GM19238 (cell line): Measurements from ENCODE around the gene CISTR.
A peak's percentile ranks its signal among the peaks of the same experiment; 100 is the strongest.
"Not testable (repeated sequence)": the region's sequence is repeated elsewhere in the genome, so short reads cannot be mapped to it uniquely, and the experiment has no call there.

Experiments
- DNase-seq: peaks from one replicate; pipeline ENCODE4 v3.0.0; 2011; ENCODE audit warnings: low spot score; ENCODE audit not compliant: insufficient read length

CISTR gene

DNA sequence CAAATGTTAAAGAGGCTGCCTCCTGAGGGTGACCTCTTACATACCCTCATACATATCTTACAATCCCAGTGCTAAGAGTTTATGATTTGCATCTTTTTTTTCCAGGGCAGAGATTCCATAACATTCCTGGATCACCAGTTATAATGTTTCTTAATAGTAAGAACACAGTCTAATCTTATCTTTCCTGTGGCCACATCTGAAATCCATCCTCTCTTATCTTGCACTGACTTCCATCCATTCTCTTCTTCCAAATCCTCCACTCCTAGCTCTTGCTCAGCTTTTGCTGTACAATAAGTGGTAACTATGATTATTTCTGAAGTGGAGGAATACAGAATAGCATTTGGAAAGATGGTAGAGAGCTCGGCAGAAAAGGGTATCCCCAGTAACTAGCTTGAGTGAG is 30.8 kb downstream of the CISTR start:
- DNase-seq: no peak

DNA sequence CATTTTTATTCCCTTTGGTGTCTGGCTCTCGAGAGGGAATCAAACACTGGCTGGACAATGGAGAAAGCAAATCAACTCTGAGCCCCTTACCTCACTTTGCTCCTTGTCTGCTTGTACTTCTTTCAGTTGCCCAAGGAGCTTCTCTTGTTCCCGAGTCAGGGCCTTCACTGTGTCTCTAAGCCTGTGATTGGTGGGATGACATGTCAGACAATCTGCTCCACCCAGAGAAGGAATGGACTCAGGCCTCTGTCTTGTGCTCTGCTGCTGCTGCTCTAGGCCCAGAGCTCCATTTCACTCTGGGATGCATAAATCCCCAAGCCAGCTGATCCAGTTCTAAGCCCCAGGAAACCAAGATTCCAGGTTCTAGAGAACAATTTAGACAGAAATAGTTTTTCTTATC is 32.1 kb downstream of the CISTR start:
- no peak for DNase-seq

DNA sequence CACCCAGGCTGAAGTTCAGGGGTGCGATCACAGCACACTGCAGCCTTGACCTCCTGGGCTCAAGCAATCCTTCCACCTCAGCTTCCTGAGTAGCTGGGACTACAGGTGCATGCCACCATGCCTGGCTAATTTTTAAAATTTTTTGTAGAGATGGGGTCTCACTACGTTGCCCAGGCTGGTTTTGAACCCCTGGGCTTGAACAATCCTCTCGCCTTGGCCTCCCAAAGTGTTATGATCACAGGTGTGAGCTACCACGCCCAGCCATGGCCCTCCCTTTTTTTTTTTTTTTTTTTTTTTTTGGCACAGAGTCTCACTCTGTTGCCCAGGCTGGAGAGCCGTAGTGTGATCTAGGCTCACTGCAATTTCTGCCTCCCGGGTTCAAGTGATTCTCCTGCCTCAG is 33.2 kb downstream of the CISTR start:
- not testable (repeated sequence) for DNase-seq

DNA sequence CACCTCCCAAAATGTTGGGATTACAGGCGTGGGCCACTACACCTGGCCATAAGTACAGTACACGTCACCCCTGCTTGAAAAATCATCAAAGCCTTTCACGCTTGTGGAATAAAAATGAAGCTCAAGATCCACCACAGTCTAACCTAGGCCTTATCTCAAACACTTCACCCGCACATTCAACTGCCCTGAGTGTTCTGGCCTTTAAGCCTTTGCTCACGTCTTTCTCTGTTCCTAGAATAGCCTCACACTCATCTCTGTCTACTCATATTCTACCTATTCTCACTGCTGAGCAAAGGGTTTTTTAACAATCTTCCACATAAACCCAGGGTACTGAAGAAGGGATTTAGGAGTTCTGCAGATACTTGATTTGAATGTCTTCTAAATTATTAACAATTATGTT is 34.5 kb downstream of the CISTR start:
- DNase-seq: no peak

DNA sequence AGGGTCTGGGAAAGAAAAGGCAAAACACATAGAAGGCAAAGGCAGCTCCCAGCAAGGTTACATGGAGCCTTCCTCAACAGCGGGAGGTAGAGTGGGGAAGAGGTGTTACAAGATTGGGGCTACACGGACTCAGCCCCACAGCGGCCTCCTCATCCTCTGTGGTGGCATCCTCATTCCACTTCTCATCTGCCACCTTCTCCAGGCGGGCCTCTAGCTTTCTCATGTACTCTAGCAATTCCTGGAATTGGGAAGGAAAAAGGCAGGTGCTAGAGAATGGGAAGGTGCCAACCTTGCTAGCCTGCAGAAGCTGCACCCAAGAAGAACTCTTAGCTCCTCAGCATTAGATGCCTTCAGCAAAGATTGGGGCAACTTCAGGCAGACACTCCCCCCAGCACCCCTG is 37.8 kb downstream of the CISTR start:
- no peak for DNase-seq

DNA sequence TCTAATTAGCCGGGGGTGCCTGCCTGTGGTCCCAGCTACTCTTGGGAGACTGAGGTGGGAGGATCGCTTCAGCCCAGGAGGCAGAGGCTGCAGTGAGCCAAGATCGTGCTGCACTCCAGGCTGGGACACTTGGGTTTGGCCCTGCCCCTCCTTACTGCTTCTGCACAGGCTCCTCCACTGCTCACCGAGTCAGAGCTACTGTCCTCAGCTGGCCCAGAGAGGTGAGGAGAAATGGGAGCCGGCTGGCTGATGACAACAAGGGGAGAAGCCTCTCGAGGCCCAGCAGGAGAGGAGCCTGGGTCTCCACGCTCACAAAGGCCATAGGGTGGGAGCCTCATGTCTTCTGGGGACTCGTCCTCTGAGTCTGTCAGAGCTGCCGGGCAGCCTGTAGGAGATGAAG is 38.3 kb downstream of the CISTR start:
- DNase-seq: no peak

DNA sequence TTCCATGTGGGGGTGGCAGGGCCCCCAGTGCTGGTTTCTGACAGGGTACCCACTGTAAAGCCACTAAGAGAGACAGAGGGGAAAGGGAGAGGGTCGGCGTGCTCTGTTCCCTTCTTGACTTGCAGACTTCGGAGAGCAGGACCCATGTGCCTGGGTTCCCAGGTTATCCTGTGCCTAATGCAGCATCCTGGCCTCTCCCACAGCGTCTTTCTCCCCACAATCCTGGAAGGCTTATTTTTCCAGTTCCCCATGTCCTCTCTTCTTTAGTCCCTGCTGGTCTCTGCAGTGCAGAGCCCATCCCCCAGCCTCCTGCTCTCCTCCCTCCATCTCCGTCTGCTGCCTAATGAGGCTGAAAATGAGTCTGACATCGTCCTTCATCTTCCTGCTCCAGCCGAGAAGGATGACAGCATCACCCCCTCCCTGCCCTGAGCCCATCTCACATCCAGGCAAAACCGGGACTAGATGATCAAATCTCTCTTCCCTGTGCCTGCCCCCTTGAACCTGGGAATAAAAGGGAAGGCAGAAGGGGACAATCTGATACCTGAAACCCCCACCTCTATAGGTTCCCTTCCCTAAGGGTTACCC is 39.6 kb downstream of the CISTR start:
- no peak for DNase-seq

DNA sequence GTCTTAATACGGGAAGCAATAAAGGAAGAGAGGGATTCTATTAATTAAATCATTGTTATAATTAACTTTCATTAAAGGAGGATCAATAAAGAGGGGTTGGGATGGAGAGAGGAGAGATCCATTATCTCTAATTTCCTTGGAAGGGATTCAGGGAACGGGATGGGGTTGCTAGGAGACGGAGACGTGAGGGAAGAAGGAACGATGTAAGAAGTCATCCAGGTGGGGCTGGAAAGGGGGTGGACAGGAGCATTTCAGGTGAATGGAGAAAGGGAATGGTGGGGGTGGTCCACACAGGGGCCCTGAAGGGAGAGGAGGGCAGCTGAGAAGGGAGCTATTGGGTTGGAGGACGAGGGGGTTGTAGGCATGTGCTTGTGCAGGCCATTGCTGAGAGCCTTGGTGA is 41.7 kb downstream of the CISTR start:
- DNase-seq: no peak

DNA sequence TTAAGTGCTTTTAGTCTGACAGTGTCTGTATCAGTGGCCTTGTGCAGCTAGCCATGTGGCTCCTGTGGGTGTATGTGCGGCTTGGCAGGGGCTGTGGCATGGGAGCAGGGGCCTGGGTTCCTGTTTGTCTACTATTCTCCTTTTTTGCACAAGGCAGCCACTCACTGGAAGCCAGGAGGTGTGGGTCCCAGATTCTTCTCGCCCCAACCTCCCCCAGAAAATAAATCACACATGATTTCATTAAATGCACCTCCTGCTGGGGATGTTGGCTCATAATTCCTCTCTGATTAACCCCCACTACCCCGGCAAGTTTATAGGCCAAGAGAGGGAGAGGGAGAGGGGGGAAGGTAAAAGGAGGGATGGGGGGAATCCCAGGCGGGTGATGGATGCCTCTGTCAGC is 42.1 kb downstream of the CISTR start:
- no peak for DNase-seq

DNA sequence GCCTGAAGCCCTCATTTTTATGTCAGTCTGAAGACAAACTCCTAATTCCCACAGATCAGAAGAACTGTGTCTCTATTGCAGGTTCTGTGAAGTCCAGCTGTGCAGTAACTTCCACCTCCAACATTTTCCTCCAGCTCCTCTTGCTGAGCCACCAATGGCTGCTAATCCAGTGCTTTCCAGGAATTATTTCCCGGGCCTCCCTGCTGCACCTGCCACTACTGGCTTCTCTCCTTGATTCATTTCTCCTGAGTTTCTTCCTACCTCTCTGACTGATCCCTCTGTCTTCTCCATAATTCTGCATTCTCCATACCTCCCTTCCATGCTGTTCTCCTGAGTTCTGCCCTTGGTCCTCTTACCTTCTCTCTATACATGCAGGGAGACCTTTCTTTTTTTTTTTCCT is 45.7 kb downstream of the CISTR start:
- DNase-seq: no peak

DNA sequence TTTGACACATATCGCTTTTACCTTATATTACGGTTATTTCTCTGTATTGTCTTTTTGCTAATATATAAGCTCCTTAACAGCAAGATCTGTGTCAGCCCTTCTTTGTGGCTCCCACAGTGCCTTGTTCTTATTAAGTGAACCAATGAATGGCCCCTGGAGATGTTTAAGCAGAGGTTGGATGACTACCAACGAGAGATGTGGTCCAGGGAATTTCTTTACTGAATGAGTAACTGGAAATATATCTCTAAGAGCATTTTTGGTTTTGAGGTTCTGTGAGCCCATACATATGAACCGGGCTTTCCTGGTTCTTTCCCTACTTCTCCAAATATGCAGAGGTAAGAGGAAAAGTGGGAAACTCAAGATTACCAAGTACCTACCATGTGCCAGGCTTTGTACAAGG is 48.0 kb downstream of the CISTR start:
- no peak for DNase-seq

DNA sequence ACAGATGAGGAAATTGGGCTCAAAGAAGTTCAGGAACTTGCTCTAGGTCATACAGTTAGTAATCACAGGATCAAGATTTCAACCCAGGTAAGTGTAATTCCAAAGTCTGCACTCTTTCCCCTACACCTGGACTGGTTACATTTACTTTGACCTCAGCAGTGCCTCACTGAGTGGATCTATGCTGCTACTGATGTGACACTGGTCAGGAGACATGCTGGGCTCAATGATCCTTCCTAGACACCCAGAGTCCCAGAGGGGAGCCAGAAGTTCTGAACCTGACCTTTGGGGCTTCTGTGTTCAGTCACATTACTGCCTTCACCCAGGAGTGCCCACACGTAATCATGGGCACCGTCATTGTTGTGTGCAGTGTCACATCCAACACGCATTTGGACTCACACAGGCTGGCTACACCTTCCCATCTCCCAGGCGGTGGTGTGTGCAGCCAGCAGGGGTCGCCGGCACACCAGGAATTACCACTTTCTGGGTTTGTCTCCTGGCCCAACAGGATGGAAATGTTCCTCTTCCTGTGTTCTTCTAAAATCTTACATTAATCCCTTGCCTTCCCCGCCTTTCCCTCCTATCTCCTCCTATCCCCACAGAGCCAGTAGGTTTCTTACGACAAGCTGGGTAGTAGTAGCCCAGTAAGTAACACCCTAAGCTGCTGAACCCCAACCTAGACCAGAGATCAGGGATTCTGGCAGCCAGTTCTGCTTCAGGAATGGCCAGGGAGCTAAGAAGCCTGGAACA is 50.1 kb downstream of the CISTR start:
- DNase-seq: peak; percentile 64

DNA sequence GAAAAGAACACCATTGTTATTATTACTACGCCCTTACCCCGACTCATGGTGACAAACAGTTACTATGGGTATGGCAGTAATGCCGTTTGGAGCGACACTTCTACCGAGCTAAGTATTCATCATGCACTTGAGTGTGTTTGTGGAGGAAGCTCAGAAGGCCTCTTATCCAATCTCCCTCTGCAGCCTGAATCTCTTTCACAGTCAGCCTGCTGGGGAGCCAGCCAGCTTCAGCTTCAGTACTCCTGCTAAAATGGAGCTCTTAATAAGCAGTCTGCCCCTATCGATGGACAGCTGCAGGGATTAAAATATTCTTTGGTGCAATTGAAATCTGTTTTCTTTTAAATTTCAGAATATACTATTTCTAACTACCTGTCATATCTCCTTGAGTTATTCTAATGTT is 51.2 kb downstream of the CISTR start:
- no peak for DNase-seq

DNA sequence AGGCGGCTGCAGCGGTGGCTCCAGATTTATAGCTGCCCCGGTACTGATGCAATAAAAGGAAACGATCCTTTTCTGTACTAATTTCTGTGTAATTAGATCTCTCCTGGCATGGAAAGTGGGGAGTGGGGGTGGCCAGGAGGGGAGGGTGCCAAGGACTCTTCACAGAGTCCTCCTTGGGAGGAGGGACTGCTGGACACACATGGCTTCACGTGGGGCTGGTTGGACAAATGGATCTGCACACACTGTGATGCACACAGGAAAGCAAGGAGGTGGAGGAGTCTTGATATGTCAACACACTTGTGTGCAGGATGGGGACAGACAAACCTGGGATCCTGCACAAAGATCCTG is 52.1 kb downstream of the CISTR start:
- no peak for DNase-seq

DNA sequence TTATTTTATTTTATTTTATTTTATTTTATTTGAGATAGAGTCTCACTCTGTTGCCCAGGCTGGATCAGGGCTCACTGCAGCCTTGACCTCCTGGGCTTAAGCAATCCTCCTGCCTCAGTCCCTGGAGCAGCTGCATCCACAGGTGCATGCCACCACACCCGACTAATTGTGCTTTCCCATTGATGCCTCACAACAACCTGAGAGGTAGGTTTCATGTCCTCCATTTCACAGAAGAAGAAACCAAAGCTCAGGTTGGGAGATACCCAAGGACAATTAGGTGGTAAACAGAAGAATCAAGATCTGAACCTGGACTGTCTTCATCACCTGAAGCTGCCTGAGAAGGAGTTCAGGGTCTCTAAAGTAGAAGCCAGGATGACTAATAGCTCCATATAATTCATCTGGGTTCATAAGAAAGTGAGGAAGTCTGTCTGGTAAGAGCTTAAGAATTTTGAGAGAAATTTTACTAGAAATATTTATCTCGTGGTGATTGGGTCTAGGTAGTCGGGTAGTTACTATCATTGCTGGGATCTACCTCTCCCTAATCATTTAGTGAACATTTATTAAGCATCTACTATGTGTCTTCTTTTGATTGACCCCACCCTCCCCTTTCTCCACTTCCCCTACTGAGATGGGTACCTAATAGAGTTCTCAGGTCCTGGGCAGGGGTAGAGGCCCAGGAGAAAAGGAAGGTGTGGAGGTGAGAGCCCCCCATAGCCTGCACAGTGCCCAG is 52.7 kb downstream of the CISTR start:
- no peak for DNase-seq

DNA sequence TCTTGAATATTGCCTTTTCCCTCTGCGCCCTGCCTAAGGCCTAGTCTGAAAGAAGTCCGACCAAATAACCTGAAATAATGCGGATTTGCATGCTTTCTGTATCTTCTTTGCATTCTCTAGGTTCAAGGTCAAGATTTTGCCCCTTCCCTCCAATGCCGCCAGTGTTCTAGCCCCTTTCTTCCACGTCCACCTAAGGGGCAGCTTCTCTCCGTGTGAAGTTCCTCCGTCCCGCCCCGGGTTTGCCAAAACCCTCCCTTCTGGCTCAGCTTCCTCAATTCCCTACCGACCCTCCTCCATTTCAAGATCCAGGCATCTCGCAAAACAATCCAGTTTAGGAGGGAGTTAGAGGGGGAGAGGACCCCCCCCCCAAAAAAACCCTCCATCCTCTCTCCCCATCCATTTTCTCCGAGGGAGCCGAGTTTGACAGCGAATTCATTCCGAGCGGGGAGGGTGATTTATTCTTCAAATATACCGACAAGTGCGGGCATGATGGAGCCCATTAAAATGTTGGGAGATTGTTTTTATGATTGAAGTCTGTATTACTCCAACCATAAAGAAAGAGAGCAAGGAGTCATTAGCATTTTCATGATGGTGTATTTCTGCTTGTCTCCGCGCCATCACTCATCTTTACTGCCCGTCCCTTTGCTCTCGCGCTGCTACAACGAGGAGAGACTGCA is 55.0 kb downstream of the CISTR start:
- no peak for DNase-seq
